ENCODE measurements around the gene STK33.

STK33 gene

DNA sequence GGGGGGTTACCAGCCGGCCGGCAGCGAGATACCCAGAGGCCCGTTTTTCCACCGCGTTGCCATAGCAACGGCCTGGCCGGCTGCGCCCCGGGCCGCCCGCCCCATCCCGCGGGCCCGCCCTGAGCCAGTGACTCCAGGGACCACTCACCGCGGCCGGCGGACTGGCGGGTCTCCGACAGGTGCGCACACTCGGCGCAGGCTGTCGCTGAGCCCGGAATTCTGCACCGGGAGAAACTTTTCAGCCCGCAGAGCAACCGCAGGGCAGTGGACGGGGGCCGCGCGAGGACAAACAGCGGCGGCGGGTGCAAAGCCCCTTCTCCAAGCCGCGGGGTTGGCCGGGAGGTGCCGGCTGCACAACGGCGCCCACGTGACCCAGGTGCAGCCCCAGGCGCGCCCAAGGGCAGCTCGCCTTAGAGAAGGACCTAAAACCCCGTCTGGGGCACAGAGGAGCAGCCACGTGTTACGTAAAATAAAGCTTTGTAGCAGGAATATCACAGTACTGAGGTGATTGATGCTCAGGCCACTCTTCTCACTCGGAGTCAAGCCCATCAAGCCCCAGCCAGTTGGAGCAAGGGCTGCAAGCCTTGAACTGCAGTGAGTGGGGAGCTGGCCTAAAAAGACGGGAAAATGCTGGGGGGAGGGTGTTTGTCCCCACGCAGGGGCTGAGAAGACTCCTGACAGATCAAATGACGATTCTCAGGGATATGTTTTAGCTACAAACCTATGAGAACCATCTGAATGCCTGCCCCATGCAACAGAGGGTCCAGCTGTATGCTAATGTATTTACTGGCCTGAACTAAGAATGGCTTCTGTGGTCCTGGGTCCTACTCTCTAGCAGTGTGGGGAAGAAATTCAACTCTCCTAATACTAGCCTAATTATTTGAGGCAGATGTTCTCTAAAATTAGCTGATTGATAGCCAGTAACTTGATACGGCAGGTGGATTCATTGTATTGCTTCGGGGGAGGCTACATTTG, at the start of gene STK33:
STK33 (minus strand) TSS at position 294 of the 975 bp plus-strand sequence. CDS start 119,323 bp downstream, outside the sequence.
- no peak for DNase-seq (ENCODE audit: low read depth)
- peak within 1 kb of the TSS; percentile 76 for H3K4me3 ChIP-seq (ENCODE audit: low read depth, low read length)
- TF ChIP-seq, protein P1, sequence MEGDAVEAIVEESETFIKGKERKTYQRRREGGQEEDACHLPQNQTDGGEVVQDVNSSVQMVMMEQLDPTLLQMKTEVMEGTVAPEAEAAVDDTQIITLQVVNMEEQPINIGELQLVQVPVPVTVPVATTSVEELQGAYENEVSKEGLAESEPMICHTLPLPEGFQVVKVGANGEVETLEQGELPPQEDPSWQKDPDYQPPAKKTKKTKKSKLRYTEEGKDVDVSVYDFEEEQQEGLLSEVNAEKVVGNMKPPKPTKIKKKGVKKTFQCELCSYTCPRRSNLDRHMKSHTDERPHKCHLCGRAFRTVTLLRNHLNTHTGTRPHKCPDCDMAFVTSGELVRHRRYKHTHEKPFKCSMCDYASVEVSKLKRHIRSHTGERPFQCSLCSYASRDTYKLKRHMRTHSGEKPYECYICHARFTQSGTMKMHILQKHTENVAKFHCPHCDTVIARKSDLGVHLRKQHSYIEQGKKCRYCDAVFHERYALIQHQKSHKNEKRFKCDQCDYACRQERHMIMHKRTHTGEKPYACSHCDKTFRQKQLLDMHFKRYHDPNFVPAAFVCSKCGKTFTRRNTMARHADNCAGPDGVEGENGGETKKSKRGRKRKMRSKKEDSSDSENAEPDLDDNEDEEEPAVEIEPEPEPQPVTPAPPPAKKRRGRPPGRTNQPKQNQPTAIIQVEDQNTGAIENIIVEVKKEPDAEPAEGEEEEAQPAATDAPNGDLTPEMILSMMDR (IDR thresholded peaks at IDR 0.05; ENCODE audit: control insufficient read depth, extremely low read depth, insufficient read depth): no peak

DNA sequence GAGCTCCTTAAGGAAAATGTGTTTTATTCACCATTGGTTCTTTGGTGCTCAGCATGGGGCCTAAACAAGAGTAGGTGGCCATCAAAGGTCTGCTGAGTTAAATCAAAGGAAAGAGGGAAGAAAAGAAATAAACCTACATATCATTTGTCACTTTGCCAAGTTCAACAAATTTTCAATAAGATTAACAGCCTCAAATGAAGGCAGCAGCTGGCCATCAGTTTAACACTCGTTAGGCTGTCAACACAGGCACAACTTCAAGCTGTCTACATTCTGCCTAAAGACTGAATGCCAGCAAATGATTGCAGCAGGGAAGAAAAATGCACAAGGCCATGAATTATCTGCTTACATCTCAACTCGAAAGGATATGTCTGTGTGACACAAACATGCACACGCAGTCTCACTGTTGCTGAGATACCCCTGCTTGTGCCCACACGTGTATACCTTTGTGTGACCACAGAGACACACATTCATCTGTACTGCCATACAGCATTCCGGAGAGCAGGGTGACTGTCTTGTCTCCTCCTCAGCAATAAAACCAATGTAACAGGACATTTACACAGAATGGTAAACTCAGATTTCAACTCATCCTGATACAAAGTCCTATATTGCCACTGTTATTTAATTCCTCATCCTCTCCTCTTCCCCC, 48.3 kb upstream of the STK33 start:
- H3K4me3 ChIP-seq (ENCODE audit: low read depth, low read length): no peak overlapping the region
- TF ChIP-seq, protein P1 (IDR thresholded peaks at IDR 0.05; ENCODE audit: control insufficient read depth, extremely low read depth, insufficient read depth): no peak
- no peak for DNase-seq (ENCODE audit: low read depth)

DNA sequence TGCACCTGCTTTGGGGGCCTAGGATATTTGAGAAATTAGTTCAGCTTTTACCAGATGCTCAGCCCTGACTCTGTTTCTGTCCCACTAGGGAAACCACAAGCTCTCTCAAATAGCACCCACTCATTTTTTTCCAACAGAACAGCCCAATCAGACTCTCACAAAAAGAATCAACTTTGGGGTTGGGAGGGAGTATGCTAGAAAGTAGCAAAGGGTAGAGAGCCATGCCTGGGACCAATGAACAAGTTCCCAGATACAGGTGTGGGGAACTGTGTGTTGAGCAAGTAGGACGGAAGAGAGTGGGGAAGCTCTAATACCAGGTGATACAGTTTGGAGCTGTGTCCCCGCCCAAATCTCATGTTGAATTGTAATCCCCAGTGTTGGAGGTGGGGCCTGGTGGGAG, 47.3 kb upstream of the STK33 start:
- TF ChIP-seq, protein P1 (IDR thresholded peaks at IDR 0.05; ENCODE audit: control insufficient read depth, extremely low read depth, insufficient read depth): no peak
- no peak overlapping the region for H3K4me3 ChIP-seq (ENCODE audit: low read depth, low read length)
- no peak for DNase-seq (ENCODE audit: low read depth)

DNA sequence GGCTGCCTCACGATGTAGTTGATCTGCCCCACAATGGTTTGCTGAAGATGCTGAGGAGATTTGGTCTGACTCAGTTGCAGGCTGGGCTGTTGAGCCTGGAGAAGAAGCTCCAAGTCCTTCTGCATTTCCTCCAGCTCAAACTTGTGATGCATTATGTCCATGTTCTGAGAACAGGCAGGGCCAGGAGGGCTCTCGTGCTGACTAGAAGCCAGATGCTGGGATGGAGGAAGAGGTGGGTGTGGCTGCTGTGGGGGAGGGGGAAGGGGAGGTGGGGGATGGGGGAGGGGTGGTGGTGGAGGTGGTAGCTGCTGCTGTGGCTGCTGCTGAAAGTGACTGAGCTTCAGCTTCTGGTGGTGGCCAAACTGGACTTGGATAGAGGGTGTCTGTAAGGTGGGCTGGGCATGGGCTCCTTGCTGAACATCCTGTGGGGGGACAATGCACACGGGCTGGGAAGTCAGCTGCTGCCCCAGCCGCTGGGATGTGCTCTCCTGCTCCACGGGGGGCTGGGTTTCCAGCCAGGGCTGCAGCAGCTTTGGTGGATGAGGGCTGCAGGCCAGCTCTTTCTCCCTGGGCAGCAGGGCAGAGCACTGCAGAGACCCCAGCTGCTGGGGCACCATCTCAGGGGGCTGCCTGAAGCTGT, 46.4 kb upstream of the STK33 start:
- TF ChIP-seq, protein P1 (IDR thresholded peaks at IDR 0.05; ENCODE audit: control insufficient read depth, extremely low read depth, insufficient read depth): no peak
- DNase-seq (ENCODE audit: low read depth): no peak
- no peak overlapping the region for H3K4me3 ChIP-seq (ENCODE audit: low read depth, low read length)

DNA sequence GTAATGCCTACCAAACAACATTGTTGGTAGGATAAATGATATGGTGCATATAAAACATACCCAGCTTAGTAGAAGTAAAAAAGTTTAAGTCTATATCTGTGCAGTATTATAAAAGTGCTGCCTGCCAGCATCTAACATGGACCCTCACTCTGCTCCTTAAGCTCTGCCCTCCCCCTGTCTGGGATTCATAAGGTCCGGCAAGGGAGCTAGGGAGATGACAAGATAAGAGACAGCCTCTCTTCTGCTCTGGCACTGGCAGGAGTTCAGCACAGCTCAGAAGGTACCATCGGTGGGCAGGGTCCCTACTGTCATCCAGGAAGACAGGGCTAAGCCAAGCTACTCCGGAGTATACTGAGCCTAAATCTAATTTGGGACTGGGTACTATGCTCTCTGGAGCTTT, 45.6 kb upstream of the STK33 start:
- TF ChIP-seq, protein P1 (IDR thresholded peaks at IDR 0.05; ENCODE audit: control insufficient read depth, extremely low read depth, insufficient read depth): no peak
- DNase-seq (ENCODE audit: low read depth): no peak
- H3K4me3 ChIP-seq (ENCODE audit: low read depth, low read length): no peak overlapping the region

DNA sequence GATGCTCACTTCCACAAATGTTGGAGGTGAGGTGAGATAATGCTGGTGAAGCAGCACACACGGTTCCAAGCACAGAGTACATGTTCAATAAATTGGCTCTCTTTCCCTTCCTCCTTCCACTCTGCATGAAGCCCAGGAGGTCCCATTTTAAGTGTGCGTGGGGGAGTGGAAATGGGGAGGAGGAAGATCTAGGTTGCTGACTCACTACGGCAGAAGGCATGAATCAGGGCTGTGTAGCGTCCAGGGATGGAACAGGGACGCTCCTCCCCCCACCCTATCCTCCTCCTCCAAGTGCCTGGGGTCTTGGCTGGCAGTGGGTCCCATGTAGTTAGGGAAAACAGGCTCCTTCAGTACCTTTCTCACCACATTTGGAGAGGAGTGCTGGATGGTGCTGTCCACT, 44.3 kb upstream of the STK33 start:
- TF ChIP-seq, protein P1 (IDR thresholded peaks at IDR 0.05; ENCODE audit: control insufficient read depth, extremely low read depth, insufficient read depth): no peak
- no peak for DNase-seq (ENCODE audit: low read depth)
- no peak overlapping the region for H3K4me3 ChIP-seq (ENCODE audit: low read depth, low read length)

All from LNCaP clone FGC (cell line).